ENCODE measurements around the gene GNA15.
"Not testable (repeated sequence)": the region's sequence is repeated elsewhere in the genome, so short reads cannot be mapped to it uniquely, and the experiment has no call there.

The GNA15 gene

DNA sequence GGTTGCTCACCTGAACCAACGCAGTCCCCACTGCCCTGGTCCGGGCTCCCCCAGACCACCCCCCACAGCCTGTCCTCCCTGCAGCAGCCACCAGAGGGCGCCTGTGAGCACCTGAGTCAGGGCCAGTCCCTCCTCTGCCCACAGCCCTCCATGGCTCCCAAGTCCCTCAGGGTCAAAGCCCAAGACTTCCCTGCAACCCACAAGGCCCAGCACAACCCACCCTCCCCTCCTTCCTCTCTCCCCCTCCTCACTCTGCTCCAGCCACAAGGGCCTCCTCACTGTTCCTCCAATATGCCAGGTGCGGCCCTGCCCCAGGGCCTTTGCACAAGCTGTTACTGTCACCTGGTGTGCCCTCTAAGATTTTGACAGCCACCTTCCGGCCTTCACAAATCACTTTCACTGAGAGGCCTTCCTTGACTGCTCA lies 10.9 kb downstream of the GNA15 start:
- peak in 1 of 56 donors; percentile 8 for DNase-seq

DNA sequence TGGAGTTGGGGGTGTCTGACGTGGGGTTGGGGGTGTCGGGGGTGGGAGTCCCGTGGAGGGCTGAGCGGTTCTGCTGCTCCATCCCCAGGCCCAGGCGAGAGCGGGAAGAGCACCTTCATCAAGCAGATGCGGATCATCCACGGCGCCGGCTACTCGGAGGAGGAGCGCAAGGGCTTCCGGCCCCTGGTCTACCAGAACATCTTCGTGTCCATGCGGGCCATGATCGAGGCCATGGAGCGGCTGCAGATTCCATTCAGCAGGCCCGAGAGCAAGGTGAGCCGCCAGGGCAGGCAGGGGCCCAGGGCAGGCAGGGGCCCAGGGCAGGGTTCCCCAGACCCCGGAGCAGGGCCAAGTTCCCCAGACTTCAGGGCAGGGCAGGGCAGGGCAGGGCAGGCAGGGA lies 12.7 kb downstream of the GNA15 start:
- no peak for DNase-seq

DNA sequence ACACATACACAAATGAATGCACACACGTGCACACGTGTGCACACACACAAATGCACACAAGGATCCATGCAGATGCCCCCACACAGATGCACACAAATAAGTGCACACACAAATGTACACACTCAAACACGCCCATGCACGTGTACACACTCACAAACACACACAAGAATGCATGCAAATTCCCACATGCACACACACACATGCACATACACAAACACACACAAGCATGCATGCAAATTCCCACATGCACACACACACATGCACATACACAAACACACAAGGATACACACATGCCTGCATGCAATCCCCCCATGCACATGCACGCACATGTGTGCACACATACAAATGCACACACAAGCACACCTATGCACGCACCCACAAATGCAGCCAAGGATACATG lies 13.3 kb downstream of the GNA15 start:
- DNase-seq: no peak

DNA sequence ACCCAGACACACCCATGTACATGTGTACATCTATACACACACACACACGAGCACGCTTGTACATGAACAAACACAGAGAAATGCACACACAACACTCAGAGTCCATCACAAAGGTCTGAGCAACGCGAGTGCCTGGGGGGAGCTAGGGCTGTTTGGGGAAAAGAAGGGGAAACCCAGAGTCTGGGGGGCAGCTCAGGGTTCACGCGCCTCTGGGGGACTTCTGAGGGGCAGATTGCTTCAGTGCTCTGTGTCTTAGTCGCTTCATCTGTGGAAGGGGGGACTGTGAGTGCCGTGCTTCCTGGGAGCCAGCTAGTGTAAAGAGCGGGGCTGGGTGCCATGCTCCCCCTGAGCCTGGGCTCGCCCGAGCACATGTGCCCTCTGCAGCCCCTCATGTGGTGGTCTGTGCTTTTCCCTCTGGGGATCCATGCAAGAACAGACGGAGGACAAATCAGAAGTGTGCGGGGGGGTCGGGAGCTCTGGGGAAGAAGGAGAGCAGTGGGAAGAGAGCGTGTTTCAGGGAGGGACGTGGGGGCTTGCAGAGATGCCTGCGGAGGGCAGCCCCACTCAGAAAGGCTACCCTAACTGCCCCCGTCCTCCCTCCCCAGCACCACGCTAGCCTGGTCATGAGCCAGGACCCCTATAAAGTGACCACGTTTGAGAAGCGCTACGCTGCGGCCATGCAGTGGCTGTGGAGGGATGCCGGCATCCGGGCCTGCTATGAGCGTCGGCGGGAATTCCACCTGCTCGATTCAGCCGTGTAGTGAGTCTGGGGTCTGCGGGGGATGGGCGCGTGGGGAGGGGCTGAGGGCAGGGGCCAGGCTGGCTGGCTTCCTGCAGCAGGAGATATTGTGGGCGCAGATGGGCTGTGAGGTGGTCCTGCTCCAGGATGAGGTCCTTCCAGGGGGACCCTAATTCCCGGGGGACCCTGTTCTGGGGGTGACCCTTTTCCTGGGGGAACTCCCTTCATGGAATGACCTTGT lies 14.0 kb downstream of the GNA15 start:
- DNase-seq: no peak

DNA sequence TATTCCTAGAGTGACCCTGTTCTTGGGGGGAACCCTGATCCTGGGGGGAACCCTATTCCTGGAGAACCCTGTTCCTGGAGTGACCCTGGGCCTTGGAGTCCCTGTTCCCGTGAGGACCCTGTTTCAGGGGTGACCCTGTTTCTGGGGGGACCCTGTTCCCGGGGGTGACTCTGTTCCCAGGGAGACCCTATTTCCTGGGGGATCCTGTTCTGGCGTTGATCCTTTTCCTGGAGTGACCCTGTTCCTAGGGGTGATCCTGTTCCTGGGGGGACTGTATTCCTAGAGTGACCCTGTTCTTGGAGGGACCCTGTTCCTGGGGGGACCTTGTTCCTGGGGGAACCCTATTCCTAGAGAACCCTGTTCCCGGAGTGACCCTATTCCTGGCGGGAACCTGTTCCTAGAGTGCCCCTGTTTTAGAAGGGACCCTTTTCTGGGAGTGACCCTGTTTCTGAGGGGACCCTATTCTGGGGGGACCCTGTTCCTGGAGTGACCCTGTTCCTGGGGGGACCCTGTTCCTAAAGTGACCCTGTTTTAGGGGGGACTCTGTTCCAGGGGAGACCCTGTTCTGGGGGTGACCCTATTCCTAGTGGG lies 15.0 kb downstream of the GNA15 start:
- DNase-seq: no peak

DNA sequence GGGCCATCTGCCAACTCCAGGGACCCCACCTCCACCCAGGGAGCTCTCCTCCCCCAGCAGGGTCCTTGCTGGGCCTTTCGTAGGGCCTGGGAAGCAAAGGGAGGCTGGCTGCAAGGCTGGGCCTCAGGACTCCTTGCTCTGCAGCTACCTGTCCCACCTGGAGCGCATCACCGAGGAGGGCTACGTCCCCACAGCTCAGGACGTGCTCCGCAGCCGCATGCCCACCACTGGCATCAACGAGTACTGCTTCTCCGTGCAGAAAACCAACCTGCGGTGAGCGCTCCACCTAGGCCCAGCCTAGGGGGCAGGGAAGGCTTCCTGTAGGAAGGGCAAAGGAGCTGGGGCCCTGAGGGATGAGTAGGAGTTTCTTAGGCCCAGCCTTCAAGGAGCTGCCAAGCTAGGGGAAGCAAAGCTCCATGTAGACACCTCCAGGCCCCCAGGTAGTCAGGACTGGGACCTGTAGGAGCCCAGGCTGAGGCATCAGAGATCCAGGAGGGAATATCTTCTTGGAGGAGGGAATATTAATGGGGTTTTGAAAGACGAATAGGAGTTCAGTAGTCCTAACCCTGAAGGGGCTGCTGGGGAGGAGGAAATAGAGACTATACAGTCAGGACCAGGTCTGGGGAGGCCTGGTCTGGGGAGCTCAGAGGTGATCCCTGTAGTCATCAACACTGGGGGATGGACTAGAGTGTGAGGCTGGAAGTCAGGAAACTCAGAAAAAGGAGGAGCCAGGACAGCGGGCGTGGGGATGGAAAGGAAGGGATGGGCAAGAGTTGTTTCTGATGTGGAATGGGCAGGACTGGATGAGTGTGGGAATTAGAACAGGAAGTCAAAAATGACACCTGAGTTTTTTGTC lies 16.0 kb downstream of the GNA15 start:
- DNase-seq: no peak

DNA sequence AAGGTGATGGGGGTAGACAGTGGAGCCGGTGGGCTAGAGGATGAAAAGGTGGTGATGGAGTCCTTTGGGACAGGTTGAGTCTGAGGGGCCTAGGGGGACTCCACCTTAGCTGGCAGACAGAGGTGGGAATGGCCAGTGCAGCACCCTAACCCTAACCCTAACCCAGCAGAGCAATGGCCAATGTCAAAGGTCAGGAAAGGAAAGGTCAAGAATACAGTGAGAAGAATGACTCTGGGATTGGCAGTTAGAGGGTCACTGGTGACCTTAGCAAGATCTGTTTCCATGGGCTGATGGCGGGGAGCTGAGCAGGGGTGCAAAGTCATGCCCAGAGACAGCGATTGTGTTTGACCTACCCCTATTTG lies 16.6 kb downstream of the GNA15 start:
- DNase-seq: no peak

DNA sequence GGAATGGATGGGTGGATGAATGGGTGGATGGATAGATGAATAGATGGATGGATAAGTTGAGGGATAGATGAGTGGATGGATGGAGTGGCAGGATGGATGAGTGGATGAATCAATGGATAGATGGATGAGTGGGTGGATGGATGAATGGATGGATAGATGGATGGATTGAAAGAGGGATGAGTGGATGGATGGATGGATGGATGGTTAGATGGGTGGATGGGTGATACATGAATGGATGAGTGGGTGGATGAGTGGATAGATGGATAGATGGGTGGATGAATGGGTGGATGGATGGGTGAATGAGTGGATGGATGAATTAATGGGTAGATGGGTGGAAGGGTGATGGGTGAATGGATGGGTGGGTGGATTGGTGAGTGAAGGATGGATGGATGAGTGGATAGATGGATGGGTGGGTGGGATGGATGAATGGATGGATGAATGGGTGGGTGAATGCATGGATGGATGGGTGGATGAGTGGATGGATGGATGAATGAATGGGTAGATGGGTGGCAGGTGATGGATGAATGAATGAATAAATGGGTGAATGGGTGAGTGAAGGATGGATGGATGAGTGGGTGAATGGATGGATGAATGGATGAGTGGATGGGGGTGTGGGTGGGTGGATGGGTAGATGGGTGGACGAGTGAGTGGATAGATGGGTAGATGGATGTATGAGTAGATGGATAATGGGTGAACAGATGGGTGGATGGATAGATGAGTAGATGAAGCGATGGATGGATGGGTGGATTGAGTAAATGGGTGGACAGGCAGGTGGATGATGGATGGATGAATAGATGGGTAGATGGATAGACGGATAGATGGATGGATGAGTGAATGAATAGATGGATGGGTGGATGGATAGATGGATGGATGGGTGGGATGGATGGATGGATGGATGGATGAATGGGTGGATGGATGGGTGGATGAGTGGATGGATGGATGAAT lies 17.7 kb downstream of the GNA15 start:
- DNase-seq: no peak

DNA sequence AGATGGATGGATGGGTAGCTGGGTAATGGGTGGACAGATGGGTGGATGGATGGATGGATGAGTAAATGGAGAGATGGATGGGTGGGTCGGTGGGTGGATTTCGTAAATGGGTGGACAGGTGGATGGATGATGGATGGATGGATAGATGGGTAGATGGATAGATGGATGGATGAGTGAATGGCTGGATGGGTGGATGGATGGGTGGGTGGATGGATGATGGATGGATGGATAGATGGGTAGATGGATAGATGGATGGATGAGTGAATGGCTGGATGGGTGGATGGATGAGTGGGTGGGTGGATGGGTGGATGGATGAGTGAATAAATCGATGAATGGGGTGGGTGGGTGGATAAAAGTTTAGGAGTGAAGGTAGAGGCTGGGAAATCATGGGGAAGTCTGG lies 18.6 kb downstream of the GNA15 start:
- DNase-seq: not testable (repeated sequence)

DNA sequence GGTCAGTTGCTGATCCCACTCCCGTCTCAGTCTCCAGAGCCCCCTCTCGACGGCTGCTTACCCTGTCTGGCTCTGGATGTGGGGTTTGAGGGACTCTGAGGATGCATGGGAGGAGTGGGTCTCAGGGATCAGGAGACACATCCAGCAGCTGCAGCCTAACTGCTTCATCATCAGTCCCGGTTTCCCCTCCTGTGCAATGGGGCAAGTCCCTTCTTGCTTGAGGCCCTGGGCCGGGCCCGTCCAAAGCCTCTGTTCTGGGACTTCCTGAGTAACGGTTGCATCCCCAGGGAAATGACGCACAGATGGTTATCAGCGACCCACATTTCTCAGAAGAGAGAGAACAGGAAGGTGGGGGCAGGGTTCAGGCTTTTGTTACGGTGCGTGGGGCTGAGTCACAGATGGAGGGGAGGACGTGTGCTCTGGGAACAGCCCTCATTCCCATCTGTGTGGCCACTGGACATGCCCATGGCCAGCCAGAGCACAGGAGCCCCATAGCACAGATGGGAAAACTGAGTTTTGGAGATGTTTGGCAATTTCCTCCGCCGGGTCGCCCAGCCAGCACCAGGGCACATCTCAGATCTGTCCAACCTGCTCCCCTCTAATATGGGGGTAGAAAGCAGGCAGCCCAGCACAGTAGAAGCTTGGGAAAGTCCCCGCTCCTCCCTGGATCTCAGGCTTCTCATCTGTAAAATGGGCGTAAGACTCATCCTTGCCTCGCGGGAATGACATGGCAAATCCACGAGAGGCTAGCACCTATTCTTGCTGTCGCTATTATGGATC lies 19.3 kb downstream of the GNA15 start:
- DNase-seq: no peak

DNA sequence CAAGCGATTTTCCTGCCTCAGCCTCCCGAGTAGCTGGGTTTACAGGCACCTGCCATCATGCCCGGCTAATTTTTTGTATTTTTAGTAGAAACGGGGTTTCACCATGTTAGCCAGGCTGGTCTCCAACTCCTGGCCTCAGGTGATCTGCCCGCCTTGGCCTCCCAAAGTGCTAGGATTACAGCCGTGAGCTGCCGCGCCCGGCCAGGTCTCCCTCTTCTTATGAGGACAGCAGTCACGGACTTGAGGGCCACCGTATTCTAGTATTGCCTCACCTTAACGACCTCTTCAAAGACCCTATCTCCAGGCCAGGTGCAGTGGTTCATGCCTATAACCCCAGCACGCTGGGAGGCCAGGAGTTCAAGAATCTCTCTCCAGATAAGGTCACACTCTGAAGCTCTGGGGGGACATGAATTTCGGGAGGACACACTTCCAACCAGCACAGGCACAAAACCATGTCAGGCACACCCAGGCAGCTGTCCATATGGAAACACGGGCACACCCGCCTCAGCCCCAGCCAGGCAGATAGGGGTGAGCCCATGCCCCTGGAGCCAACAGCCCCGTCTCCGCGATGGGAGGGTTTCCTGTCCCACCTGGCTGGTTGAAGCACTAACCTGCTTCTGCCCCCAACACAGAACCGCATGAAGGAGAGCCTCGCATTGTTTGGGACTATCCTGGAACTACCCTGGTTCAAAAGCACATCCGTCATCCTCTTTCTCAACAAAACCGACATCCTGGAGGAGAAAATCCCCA lies 21.4 kb downstream of the GNA15 start:
- no peak for DNase-seq

DNA sequence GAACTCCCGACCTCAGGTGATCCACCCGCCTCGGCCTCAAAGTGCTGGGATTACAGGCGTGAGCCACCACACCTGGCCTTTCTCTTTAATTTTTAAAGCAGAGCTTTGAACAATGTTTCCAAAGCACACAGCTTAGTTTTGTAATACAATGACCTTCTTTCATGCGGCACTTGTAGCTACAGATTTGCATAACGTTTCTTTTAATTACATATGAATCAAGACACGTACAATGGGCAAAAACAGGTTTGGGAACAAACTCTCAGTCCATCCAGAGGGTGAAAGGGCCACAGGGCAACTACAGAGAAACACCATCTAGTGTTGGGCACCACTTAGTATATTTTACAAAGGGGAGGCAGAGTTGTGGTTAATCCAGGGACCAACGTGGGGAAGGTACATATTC lies 23.7 kb downstream of the GNA15 start:
- no peak for DNase-seq

DNA sequence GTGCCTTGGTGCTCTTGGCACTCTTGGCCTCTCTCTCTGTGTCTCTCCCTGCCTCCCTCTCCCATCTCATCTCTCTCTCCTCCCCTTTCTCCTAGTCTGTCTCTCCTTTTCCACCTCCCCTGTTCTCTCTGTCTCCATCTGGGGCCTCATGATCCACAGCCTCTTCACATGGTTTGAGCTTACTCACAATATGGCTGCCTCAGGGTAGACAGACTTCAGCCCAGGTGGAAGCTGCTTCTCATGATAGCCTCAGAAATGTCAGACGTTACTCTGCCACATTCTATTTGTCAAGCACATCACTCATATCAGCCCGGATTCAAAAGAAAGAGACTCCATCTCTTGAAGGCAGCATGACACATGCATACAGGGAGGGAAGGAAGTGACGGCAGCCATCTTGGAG lies 24.4 kb downstream of the GNA15 start:
- DNase-seq: no peak

DNA sequence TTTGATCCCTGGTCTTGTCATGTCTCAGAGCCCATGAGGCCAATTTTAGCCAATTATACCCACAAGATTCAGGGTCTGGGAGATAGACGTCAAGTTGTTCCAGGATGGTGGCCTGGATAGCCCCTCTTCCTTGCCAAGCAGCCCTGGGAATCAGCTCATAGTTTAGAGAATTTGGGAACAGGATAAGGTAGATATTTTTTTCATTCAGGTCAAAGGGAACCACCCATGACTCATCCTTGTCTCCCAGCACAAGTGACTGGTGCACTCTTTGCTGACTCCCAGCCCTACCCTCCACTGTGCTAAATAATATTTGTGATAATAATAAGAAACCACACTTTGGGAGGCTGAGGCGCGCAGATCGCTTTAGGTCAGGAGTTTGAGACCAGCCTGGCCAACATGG lies 25.6 kb downstream of the GNA15 start:
- no peak for DNase-seq

DNA sequence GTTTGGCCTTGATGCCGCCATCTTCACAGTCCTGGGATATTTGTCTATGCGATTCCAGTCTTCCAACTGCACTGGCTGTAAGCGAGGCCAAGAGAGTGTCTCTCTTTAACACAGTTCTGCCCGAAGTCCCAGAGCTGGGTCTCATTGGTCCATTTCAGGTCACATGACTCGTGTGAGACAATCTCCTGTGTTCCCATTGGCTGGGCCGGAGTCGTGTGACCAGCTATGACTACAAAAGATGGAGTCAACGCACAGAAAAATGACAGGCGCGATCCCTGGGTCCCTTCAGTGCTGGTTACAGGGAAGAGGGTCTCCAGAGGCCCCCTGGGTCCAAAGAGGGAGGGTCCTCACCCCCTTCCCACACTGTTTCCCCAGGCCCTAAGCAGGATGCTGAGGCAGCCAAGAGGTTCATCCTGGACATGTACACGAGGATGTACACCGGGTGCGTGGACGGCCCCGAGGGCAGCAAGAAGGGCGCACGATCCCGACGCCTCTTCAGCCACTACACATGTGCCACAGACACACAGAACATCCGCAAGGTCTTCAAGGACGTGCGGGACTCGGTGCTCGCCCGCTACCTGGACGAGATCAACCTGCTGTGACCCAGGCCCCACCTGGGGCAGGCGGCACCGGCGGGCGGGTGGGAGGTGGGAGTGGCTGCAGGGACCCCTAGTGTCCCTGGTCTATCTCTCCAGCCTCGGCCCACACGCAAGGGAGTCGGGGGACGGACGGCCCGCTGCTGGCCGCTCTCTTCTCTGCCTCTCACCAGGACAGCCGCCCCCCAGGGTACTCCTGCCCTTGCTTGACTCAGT lies 26.8 kb downstream of the GNA15 start:
- no peak for DNase-seq

DNA sequence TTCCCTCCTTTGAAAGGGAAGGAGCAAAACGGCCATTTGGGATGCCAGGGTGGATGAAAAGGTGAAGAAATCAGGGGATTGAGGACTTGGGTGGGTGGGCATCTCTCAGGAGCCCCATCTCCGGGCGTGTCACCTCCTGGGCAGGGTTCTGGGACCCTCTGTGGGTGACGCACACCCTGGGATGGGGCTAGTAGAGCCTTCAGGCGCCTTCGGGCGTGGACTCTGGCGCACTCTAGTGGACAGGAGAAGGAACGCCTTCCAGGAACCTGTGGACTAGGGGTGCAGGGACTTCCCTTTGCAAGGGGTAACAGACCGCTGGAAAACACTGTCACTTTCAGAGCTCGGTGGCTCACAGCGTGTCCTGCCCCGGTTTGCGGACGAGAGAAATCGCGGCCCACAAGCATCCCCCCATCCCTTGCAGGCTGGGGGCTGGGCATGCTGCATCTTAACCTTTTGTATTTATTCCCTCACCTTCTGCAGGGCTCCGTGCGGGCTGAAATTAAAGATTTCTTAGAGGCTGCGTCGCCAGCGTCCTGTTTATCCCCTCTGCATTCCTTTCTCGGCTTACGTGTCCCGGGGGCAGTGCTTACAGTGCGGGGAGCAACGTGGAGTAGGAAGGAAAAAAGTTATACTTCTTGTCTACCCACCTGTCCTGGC lies 27.5 kb downstream of the GNA15 start:
- peak in 37 of 56 donors; percentile 2 to 60 (median 23) for DNase-seq

DNA sequence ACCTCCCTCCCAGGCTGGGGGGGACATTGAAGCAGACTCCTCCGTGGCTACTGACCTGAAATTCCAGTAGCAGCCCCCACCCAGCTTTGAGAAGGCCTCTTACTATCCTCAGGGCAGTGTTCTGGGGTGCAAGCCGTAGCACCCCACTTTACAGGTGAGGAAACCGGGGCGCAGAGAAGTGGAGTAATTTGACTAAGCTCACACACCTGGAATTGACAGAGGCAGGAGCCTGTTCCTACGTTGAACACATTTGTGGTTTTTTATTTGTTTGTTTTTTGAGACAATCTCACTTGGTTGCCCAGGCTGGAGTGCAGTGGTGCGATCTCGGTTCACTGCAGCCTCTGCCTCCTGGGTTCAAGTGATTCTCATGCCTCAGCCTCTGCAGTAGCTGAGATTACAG lies 28.1 kb downstream of the GNA15 start:
- no peak for DNase-seq

Data from amygdala (tissue), 56 donors.